Colonic mucosa (tissue), 4 donors: ENCODE measurements around the gene RGS1. TPM values are rescaled to one million over a fixed set of nuclear protein-coding genes. Genes with fewer than 3 reads are reported as not detected.

Experiments used
- DNase-seq: peaks from one replicate; pipeline ENCODE4 v3.0.0-alpha.2; 2020
- H3K27ac ChIP-seq: fragments of 200-600 bp; one replicate; pipeline ENCODE4 v1.8.0; 2021
- H3K27me3 ChIP-seq: fragments of 200-600 bp; one replicate; pipeline ENCODE4 v1.8.0; 2021
- H3K36me3 ChIP-seq: fragments of 200-600 bp; one replicate; pipeline ENCODE4 v1.8.0; 2021
- H3K4me1 ChIP-seq: fragments of 200-600 bp; one replicate; pipeline ENCODE4 v1.8.0; 2021; ENCODE audit warnings: mild to moderate bottlenecking
- H3K4me3 ChIP-seq: fragments of 200-600 bp; one replicate; pipeline ENCODE4 v1.8.0; 2021
- H3K9ac ChIP-seq, 2 donors: one replicate each; pipeline ENCODE4 v1.7.0; 2013; ENCODE audit warnings: control low read depth in 2 of 2, low read depth in 2 of 2, low read length in 2 of 2
- H3K9me3 ChIP-seq: fragments of 200-600 bp; one replicate; pipeline ENCODE4 v1.8.0; 2021
- intact Hi-C: fragments of 100-400 bp; cut with DNase I; formaldehyde crosslinking; loops from one replicate; pipeline ENCODE4 v1.14.1; 2022
- total RNA-seq, 2 donors: library from RNA; stranded (reverse); fragmentation: NEBNext Ultra II Directional in 1 of 2; extraction: Animal tissue kit (Norgen Biotek cat#: 25700) in 1 of 2; gene quantifications; one replicate each; pipeline ENCODE4 v1.2.1, GENCODE V29; 2021
- TF ChIP-seq, protein P1 (sequence below): fragments of 200-600 bp; IDR thresholded peaks from one replicate; pipeline ENCODE4 v1.8.0; 2022; ENCODE audit warnings: antibody characterized with exemption, mild to moderate bottlenecking
- donor health status: healthy.
- donor health status: DM: no; HTN: no; CAD: no.
- donor health status: DM: no; HTN: no; CAD: no.

RGS1 gene
- total RNA-seq, 2 donors from 2014 or later = 8.0 to 21.3 TPM

DNA sequence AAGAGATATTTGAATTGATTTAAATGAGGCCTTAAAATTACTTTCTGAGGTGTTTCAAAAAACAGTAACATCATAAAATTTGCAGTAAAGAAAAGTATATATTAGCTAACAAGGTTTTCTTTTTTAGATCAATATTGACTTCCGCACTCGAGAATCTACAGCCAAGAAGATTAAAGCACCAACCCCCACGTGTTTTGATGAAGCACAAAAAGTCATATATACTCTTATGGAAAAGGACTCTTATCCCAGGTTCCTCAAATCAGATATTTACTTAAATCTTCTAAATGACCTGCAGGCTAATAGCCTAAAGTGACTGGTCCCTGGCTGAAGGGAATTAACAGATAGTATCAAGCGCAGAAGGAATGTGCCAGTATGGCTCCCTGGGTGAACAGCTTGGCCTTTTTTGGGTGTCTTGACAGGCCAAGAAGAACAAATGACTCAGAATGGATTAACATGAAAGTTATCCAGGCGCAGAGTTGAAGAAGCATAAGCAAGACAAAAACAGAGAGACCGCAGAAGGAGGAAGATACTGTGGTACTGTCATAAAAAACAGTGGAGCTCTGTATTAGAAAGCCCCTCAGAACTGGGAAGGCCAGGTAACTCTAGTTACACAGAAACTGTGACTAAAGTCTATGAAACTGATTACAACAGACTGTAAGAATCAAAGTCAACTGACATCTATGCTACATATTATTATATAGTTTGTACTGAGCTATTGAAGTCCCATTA lies 3.6 kb downstream of the RGS1 start:
- no peaks in the 10 kb centered on the region for H3K9me3 ChIP-seq
- no peaks in the 10 kb centered on the region for H3K27me3 ChIP-seq
- H3K9ac ChIP-seq = no peak overlapping the region
- intact Hi-C loops = no loop called here
- H3K36me3 ChIP-seq = no peaks in the 10 kb centered on the region
- peak overlapping the region; percentile 4 for H3K4me3 ChIP-seq
- TF ChIP-seq, protein P1, sequence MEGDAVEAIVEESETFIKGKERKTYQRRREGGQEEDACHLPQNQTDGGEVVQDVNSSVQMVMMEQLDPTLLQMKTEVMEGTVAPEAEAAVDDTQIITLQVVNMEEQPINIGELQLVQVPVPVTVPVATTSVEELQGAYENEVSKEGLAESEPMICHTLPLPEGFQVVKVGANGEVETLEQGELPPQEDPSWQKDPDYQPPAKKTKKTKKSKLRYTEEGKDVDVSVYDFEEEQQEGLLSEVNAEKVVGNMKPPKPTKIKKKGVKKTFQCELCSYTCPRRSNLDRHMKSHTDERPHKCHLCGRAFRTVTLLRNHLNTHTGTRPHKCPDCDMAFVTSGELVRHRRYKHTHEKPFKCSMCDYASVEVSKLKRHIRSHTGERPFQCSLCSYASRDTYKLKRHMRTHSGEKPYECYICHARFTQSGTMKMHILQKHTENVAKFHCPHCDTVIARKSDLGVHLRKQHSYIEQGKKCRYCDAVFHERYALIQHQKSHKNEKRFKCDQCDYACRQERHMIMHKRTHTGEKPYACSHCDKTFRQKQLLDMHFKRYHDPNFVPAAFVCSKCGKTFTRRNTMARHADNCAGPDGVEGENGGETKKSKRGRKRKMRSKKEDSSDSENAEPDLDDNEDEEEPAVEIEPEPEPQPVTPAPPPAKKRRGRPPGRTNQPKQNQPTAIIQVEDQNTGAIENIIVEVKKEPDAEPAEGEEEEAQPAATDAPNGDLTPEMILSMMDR = no peak
- H3K4me1 ChIP-seq = no peaks in the 10 kb centered on the region
- H3K27ac ChIP-seq = peak overlapping the region; percentile 23
- no peak for DNase-seq

DNA sequence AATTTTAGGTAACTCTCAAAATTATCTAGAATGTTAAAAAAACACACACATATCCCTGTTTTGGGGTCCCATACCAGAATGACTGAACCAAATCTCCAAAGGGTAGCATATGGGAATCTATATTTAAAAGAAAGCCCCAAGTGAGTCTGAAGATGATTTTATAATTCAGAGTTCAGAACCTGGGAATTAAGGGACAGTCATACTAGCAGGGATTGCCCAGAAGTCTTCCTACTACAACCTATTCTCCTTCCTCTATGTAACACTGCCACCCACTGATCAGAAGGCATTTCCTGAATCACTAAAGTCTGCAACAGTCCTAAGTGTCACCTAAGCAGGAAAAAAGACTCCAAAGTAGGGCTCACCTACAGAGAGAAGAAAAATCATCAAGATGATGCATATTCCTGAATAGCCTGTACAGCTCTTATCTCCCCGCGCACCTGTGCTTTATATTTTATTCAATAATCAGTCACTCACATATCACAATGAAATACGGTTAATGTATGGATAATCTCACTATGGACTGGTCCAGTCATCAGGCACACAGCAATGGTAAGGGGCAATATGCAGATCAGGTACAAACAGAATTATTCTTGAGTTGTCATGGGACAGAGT lies 4.9 kb downstream of the RGS1 start:
- no peaks in the 10 kb centered on the region for H3K27me3 ChIP-seq
- H3K27ac ChIP-seq = no peak overlapping the region
- TF ChIP-seq, protein P1 = no peak
- H3K36me3 ChIP-seq = no peaks in the 10 kb centered on the region
- intact Hi-C loops = no loop called here
- DNase-seq = peak; percentile 21
- H3K9me3 ChIP-seq = no peaks in the 10 kb centered on the region
- H3K9ac ChIP-seq = no peak overlapping the region
- H3K4me1 ChIP-seq = no peaks in the 10 kb centered on the region
- no peak overlapping the region for H3K4me3 ChIP-seq

DNA sequence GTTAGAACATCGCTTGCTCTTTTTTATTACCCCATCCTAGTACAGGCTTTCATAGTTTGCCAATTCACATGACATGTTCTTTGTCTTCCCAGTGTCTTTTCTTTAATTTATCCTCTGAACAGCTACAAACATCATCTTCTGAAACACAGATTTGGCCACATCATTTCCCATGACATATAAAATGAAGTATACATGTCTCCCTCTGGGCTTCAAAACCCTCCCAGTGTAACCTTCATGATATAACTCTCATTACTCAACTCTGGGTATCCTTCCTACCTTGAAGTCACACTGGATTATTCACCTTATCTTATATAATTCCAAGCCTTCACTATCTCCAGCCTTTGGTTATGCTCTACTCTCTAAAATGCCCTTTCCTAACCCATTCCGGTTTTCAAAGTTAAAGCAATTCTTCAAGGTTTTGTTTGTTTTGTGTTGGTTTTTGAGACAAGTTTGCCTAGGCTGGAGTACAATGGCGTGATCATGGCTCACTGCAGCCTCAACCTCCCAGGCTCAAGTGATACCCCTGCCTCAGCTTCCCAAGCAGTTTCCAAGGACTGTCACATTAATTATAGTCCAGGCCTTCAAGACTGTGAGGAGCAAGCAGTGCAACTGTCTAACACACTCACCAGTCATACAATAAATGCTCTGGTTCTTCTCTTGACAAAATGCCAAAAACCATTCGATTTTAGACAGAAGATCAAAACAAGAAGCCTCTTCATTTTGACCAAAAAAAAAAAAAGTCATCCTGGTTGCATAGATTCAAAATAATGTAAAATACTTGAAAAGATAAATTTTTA lies 5.8 kb downstream of the RGS1 start:
- Histone ChIP-seq H3K36me3 (no peaks in the 10 kb centered on the region), H3K9ac (no peak overlapping the region), H3K4me1 (no peaks in the 10 kb centered on the region), H3K27ac (no peak overlapping the region), H3K4me3 (no peak overlapping the region), H3K9me3 (no peaks in the 10 kb centered on the region), H3K27me3 (no peaks in the 10 kb centered on the region)
- intact Hi-C loops = no loop called here
- TF ChIP-seq, protein P1 = no peak
- DNase-seq = no peak

DNA sequence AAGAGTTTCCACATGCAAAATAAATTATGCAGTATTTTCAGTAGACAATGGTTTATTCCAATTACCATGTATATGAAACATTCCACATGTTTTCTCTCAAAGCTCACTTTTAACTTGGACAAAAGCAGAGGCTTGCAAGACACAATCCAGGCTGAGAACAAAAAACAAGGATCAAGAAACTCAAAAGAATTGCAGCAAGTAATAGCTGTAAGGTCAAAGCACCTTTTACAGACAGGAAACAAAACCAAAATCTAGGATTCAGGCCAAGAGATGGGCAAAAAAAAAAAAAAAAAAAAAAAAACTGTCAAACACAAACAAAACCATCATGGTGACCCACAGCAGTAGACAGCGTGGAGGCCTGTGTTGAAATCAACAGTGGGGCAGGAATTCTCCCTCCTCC lies 9.3 kb downstream of the RGS1 start:
- TF ChIP-seq, protein P1 = no peak
- H3K9me3 ChIP-seq = no peaks in the 10 kb centered on the region
- H3K4me3 ChIP-seq = no peak overlapping the region
- no peaks in the 10 kb centered on the region for H3K27me3 ChIP-seq
- H3K9ac ChIP-seq = no peak overlapping the region
- intact Hi-C loops = no loop called here
- no peak for DNase-seq
- no peaks in the 10 kb centered on the region for H3K36me3 ChIP-seq
- no peaks in the 10 kb centered on the region for H3K4me1 ChIP-seq
- no peak overlapping the region for H3K27ac ChIP-seq

DNA sequence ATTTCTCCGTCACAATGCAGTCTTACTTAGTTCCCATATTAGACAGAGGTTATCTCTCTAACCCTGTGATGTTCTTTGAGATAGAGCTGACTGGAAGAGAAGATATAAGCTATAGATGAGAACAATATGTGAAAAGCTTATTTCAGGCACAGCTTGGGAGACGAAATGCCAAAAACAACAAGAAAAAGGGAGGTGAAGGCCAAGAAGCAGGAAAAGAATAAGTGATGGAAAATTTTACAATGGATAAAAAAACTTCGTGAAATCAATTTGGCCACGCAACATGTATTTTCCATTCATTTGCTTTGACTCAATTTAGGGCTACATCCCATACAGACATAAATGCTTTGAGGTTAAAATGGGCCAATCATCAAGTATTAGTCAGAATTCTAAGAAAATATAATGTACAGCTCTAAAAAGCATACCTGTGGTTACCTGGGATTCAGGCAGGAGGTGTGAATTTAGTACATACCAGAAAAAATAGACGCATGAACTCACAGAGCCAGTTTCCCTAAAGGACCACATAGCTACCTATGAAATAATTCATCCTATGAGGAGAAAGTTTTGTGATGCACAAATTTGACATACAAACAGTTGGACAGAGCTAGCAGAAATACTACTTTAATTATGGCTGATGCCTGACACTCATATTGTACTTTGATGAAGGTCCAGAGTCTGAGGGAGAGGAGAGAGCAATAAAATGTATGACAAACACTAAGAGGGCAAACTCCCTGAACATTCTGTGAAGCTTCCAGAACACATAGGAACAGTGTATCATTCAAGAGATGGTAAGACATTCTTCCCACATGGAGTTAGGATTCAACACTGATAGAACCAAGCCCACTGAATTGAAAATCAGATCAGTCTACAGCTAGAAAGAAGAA lies 12.1 kb downstream of the RGS1 start:
- TF ChIP-seq, protein P1 = no peak
- H3K27me3 ChIP-seq = no peaks in the 10 kb centered on the region
- intact Hi-C loops = no loop called here
- no peak for DNase-seq
- H3K9me3 ChIP-seq = no peaks in the 10 kb centered on the region
- H3K9ac ChIP-seq = no peak overlapping the region
- no peaks in the 10 kb centered on the region for H3K4me1 ChIP-seq
- H3K27ac ChIP-seq = no peak overlapping the region
- no peaks in the 10 kb centered on the region for H3K36me3 ChIP-seq
- no peak overlapping the region for H3K4me3 ChIP-seq
